HG02870 (cell line): ENCODE results near the gene CTDP1.
"Not testable (repeated sequence)": the region's sequence is repeated elsewhere in the genome, so short reads cannot be mapped to it uniquely, and the experiment has no call there.

Source experiments
- ATAC-seq: cut with Tn5 transposase; IDR thresholded peaks from one replicate; pipeline ENCODE4 v1.9.1; 2021; ENCODE audit warnings: mild to moderate bottlenecking, moderate library complexity; ENCODE audit not compliant: unreplicated experiment

The CTDP1 gene

GRCh38 chr18:79680891-79681339, 1.3 kb downstream of the CTDP1 start:
- ATAC-seq: no peak

GRCh38 chr18:79681484-79682387, 2.1 kb downstream of the CTDP1 start:
- no peak for ATAC-seq

DNA sequence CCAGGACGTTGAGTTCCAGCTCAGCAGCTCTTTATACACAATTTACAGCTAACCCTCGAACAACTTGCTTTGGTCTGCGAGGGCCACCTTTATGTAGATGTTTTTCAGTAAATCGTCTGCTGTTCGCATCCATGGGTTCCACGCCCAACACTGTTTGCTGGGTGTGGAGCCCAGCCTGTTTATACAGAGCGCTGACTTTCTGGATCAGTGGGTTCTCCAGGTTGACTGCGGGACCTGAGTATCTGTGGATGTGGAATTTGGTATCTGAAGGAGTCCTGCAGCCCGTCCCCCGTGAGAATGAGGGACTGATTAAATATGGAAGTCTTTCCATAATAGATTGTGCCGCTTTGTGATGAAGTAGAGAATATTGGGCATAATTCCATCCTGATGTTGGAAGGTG, 2.9 kb downstream of the CTDP1 start:
- ATAC-seq: no peak

GRCh38 chr18:79682894-79683625, 3.5 kb downstream of the CTDP1 start:
- no peak for ATAC-seq

DNA sequence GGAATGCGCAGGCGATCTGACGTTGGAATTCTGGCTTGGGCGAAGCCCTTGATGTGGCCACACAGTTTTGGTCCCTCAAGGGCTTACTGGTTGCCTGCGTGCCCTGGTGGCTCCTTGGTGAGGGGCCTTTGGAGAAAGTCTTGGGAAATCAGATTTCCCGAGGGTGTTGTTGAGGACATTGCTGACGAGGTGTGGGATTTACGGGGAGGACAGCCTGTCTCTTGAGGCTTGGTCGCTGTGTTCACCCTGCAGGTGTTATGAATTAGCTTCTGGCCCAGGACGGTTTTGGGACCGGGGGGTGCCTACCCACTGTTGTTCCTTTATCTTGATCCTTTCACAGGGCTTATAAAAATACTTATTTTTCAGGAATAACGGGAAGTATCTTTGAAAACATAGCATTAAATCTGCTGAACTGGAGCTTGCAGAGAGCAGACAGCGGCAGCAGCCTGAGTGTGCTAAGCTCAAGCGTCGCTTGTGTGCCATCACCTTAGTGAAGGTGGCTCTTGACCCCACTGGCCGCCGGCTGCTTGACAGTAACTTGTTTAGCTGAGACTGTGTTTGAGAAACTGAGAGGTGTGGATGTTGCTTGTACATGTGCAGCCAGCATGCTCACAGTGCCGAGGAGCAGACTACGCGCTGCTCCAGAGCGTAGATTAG, 4.2 kb downstream of the CTDP1 start:
- no peak for ATAC-seq

DNA sequence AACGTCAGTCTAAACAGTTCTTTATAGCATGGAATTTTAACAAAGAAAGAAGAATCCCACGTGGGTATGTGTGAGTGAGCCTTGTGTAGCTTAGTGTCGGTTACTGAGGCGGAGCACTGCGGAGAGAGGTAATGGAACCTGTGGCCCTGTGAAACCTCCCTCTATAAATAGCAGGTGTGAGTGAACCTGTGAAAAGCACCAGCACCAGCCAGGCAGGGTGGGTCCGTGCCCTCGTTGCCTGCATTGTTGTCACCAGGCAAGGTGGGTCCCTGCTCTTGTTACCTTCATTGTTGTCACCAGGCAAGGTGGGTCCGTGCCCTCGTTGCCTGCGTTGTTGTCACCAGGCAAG, 4.7 kb downstream of the CTDP1 start:
- no peak for ATAC-seq

DNA sequence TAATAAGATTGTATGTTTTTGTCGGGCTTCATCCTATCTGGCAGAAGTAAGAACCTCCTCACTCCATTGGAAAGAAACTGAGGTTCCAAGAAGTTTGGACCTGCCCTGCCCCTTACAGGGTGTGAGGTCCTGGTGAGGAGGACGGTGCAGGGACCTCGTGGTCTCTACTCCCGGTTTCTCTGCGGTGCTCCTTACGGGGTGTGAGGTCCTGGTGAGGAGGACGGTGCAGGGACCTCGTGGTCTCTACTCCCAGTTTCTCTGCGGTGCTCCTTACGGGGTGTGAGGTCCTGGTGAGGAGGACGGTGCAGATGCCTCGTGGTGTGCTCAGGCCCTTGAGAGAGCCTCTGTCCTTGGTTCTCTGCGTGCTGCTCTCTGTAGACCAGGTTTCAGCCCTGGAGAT, 5.2 kb downstream of the CTDP1 start:
- no peak for ATAC-seq

GRCh38 chr18:79685281-79685680, 5.7 kb downstream of the CTDP1 start:
- no peak for ATAC-seq

DNA sequence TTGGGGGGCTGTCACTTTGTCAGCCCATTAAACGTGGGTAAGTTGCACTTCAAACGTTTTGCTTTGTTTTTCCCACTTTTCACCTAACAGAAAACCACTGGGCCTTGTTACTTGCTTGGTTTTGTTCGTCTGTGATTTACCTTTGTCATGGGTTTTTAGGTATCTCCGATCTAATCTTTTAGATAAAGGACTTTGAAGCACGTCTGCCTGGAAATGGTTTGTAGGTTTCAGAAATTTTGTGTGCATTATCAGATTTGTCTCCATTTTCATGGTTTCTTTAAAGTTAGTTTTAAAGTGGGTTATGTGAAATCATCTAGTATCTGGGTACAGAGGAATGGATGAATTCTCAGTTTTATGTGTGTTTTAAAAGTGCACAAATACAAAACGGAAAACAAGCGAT, 6.4 kb downstream of the CTDP1 start:
- no peak for ATAC-seq

GRCh38 chr18:79687806-79688205, 8.2 kb downstream of the CTDP1 start:
- ATAC-seq: no peak

- ATAC-seq: no peak
These were observed 10.5 kb downstream of the CTDP1 start for GRCh38 chr18:79690071-79690470.

DNA sequence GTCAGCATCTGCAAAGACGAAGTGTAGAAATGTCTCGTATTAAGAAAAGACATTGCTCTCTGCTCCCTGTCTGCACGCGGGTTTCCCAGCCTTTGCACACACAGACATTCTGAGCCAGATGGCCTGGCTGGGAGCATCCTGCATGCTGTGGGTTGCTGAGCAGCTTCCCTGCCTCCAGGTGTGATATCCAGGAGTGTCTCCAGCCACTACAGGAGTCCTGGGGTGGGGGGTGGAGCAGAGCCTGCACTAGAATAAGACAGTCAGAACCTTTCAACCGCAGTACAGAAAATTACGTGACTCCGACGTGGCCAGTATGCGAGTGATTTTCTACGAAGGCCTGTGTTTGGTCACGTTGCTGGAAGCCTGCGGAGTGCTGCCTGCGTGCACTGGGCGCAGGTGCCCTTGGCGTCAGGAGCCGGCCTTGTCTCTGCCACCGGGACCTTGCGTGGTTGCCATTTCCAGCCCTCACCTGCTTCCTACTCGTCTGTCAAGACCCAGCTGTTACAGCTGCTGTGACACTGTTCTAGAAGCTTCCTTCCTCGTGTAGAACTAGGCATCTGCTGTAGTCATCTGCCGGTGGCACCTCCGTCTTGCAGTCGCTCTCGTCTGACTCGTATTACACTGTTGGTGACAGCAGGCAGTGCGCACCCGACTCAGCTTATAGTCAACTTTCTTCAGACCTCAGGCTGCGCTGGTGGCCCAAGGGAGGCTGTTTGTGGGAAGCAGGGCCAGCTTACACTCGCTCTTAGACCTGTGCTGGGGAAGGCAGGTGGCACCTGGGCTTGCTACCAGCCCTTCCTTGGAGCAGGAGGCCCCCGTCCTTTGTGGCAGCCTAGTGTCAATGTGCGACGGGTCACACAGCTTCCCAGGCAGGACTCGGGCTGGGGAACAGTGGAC, 11.2 kb downstream of the CTDP1 start:
- no peak for ATAC-seq

DNA sequence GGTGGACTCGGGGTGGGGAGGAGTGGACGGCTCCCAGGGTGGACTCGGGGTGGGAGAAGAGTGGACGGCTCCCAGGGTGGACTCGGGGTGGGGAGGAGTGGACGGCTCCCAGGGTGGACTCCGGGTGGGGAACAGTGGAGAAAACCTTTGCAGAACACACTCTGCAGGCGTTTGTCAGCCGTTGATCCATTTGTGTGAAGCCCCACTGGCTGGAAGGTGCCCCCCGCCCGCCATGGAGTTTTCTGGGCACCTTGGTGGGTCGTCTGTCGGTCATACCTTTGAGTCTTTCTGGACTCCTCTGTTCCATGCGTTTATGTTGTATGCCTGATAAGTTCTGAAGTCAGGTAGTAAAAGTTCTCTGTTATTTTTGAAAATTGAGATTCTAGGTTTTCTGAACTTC, 12.5 kb downstream of the CTDP1 start:
- no peak for ATAC-seq

- no peak for ATAC-seq
These were observed 13.3 kb downstream of the CTDP1 start for GRCh38 chr18:79692886-79693285.

- ATAC-seq: no peak
These were observed 14.1 kb downstream of the CTDP1 start for GRCh38 chr18:79693561-79694205.

- ATAC-seq: not testable (repeated sequence)
These were observed 14.7 kb downstream of the CTDP1 start for GRCh38 chr18:79694206-79694894.

DNA sequence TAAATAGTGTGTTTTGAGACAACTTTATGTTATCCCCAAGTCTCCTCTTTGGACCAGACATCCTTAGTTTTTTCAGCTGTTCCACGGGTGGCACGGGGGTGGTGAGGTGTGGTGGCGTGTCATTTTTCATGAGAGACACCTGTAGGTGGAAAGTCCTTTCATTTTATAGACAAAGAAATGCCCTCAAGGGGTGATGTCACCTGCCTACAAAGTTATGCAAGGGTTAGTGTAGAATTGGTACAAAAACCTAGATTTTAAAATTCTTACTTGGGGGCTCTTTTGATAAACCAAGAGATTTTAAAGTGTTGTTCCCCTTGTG, 15.3 kb downstream of the CTDP1 start:
- ATAC-seq: no peak

DNA sequence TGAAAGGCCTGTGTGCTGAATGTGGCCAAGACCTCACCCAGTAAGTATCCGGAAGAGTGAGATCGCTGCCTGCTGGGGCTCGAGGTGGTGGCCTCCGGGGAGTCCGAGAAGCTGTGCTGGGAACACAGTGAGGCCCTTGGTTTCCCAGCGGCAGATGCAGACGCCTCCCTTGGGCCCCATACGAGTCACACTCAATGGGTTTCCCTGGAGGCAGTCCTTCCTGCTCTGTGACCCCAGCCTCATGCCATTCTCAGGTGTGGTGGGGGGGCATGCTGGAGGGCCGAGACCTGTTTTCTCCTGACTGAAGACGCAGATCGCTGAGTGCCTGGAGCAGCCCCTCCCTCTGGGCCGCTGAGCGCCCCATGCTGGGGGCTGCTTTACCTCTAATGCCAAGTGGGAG, 15.7 kb downstream of the CTDP1 start:
- no peak for ATAC-seq
